ENCODE data around the gene PTPRM.

DNA sequence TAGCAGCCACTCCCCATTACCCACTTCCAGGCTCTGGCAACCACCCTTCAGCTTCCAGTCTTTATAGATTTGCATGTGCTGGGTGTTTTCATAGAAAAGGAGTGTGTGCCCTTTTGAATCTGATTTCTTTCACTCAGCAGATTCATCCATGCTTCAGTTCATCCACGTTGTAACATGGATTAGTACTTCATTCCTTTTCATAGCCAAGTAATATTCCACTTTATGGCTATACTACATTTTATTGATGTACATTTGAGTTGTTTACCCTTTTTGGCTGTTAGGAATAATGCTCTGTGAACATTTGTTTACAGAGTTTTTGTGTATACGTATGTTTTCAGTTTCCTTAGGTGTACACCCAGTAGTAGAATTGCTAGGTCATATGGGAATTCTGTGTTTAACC, 836.6 kb downstream of the PTPRM start:
- TF ChIP-seq ZNF266 (tag by site-specific recombination; IDR thresholded peaks at IDR 0.05; ENCODE audit: low read depth) (no peak), ZNF146 (tag by site-specific recombination; IDR thresholded peaks at IDR 0.05) (peak; percentile 50; the same call in 1 of the 2 replicates), ZNF19 (tag by site-specific recombination; IDR thresholded peaks at IDR 0.05; ENCODE audit: low read depth) (no peak), MYNN (tag by site-specific recombination; IDR thresholded peaks at IDR 0.05; ENCODE audit: borderline replicate concordance) (no peak), ZNF692 (tag by site-specific recombination; IDR thresholded peaks at IDR 0.05) (no peak)

Data from HEK293 (cell line).